MM.1S (cell line): ENCODE data around the gene XPC.

Experiments
- EZH2 ChIP-seq: fragments of 300-600 bp; sonication (generic); optimal IDR thresholded peaks from 2 replicates; pipeline ENCODE3; 2017; ENCODE audit warnings: low read depth, mild to moderate bottlenecking, antibody characterized with exemption, low read length, mixed read lengths
- EZH2phosphoT487 ChIP-seq: fragments of 300-600 bp; sonication (generic); IDR thresholded peaks from 2 replicates; pipeline ENCODE4 v1.6.1; 2018; ENCODE audit warnings: antibody characterized with exemption, low read length
- TF ChIP-seq, protein P1 (sequence below): fragments of 300-600 bp; sonication (generic); IDR thresholded peaks from 2 replicates; pipeline ENCODE4 v1.5.1; 2016; ENCODE audit warnings: antibody characterized with exemption, low read length, mixed read lengths

DNA sequence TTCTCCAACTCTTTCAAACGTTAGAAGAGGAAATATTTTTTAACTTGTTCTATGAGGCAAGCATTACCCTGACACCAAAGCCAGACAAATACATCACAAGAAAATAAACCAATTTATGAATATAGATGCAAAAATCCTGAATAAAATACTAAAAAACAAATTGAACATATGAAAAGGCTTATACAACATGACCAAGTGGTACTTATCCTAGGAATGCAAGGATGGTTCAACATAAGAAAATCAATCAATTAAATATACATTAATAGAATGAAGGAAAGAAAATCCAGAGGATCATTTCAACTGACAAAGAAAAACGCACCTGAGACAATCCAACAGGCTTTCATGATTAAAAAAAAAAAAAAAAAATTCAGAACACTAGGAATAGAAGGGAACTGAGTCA, 17.1 kb downstream of the XPC start:
- TF ChIP-seq, protein P1, sequence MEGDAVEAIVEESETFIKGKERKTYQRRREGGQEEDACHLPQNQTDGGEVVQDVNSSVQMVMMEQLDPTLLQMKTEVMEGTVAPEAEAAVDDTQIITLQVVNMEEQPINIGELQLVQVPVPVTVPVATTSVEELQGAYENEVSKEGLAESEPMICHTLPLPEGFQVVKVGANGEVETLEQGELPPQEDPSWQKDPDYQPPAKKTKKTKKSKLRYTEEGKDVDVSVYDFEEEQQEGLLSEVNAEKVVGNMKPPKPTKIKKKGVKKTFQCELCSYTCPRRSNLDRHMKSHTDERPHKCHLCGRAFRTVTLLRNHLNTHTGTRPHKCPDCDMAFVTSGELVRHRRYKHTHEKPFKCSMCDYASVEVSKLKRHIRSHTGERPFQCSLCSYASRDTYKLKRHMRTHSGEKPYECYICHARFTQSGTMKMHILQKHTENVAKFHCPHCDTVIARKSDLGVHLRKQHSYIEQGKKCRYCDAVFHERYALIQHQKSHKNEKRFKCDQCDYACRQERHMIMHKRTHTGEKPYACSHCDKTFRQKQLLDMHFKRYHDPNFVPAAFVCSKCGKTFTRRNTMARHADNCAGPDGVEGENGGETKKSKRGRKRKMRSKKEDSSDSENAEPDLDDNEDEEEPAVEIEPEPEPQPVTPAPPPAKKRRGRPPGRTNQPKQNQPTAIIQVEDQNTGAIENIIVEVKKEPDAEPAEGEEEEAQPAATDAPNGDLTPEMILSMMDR = no peak
- TF ChIP-seq EZH2phosphoT487 = no peak
- no peak for TF ChIP-seq EZH2
